SH-SY5Y (cell line): ENCODE measurements around the gene WDR5.

Experiments
- GATA2 ChIP-seq: IDR thresholded peaks from 2 replicates; pipeline ENCODE4 v1.6.1; 2011; ENCODE audit warnings: mild to moderate bottlenecking, low read depth, low read length
- GATA3 ChIP-seq: IDR thresholded peaks from 2 replicates; pipeline ENCODE4 v1.6.1; 2011; ENCODE audit warnings: low read depth, mild to moderate bottlenecking, low read length, moderate library complexity

DNA sequence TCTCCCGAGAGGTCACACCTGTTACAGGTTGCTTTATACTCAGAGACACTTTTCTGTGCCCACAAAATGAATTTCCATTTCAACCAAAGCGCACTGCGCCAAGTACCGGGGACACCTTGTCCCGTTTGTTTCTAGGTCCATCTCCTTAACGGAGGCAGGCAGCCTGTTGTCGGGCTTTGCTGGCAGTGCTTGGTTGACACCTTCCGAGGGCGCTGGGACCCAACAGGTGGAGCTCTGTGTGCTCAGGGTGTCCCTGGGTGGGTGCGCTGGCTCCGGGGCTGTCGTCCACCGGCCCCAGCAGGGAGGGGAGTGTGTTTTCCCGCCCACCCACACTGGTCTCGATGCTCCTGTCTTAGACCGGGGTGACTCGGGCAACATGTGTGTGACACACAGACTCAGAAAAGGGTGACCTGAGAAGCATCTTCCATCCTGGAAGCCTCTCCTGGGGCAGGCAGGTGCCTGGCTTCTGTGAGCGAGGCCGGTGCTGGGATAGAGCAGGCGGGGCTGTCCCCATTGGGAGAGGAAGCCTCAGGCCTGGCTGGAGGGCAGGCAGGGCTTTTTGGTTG lies 20.0 kb downstream of the WDR5 start:
- TF ChIP-seq GATA3: no peak
- TF ChIP-seq GATA2: no peak
